Effector CD4-positive, alpha-beta T cell (primary cell): ENCODE results near the gene CXCL14.
"Not testable (repeated sequence)": the region's sequence is repeated elsewhere in the genome, so short reads cannot be mapped to it uniquely, and the experiment has no call there.

Experiments
- DNase-seq: peaks from one replicate; pipeline ENCODE4 v3.0.0-alpha.2; 2020

Gene CXCL14

DNA sequence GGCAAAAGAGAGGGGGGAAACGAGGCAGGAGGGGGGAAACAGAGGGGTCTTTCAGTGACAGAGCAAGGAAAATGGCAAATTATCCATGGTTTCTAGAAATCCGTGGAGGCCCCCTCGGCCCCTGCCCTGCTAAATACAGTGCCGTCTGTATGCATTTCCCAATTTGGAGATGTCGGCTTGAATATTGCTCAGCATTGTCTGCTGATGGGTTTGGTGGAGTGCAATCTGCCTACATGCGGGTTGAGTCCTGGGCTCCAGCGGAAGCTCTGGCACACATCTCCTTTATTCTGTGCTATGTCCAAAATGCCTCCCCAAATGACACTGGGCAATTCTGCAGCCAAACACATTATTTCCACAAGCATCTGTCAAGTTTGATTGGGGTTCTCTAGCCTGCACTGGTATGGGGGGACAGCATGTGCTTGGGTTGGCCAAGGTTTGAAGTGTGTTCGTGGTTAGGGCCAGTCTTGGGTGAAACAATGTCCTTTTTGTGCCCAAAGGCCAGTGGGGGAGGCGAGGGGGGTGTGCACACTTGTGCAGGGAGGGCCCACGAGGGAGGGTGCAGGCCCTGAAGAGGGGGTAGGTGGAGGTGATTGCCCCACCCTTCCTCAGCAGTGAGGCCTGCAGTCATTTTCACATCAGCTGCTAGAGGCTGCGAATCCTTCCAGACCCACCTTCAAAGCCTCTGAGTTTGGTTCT is 36.8 kb downstream of the CXCL14 start:
- DNase-seq = no peak

DNA sequence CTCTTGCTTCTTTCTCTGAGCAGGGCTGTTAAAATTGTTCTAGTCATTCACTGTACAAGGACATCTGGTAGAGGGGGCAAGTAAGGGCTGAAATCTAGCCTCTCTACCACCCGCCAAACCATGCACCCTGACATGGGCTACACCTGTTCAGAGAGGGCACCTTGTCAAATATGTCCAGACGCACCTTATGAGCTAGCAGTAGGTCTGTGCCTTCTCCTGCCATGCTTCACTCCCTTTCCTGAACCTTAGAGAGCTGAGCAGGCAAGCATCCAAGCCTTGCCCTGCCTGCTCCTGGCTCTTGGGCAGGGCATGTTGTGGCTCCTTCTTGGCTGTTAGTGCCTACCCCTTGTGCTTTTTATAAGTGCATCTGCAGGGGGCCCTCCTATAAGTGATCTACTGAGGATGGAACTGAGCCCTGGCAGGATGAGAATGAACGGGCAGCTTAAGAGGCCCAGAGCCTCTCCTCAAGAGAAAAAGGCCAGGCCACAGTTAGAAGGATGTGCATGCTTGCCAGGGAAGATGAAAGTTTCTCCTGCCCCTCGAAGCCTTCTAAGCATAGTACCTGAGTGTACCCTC is 39.3 kb downstream of the CXCL14 start:
- no peak for DNase-seq

DNA sequence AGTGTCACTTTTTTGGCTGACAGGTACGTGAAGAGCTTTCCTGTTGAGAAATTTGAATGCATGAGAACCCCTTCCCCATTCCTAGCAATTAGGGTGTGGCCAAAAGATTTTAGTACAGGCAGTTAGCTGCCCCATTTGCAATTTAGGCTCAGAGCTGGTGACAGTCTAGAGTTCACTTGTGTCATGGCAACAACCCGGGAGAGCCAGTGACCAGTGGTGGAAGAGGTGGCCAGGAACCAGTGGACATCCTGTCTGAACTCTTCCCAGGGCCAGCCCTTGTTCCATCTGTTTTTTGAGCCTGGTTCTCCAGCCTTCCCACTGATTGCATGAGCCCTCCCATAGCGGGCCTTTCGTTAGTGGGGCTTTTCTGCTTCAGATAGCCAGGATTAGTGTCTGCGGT is 40.5 kb downstream of the CXCL14 start:
- DNase-seq = no peak

DNA sequence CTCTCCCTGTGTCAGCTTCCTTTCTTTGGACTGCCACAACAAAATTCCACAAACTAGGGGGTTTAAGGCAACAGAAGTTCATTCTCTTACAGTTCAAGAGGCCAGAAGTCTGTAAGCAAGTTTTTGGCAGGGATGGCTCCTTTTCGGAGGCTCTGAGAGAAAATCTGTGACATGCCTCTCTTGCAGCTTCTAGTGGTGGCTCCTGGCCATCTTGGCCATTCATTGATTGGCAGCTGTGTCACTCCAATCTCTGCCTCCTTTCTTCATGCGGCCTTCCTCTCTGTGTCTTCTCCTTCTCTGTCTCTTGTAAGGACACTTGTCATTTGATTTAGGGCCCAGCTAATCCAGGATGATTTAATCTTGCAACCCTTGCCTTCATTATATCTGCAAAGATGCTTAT is 41.0 kb downstream of the CXCL14 start:
- no peak for DNase-seq

DNA sequence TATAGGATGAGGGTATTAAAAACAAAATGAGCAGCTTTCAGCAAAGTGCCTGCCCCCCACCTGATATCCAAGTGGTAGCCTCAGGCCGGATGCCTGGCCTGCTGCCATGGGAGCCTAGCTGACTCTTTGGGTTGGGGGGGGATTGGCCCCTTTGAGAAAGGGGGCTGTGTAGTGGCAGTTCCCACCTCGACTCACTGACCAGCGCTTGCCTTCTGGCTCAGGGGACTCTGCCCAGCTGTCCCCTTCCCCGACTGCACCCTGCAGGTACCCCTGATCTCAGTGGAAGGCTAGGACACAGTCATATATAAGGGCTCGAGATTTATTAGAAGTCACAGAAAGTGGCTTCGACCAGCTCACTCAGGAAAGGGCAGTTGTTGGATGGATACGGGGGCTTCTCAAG is 41.5 kb downstream of the CXCL14 start:
- no peak for DNase-seq

DNA sequence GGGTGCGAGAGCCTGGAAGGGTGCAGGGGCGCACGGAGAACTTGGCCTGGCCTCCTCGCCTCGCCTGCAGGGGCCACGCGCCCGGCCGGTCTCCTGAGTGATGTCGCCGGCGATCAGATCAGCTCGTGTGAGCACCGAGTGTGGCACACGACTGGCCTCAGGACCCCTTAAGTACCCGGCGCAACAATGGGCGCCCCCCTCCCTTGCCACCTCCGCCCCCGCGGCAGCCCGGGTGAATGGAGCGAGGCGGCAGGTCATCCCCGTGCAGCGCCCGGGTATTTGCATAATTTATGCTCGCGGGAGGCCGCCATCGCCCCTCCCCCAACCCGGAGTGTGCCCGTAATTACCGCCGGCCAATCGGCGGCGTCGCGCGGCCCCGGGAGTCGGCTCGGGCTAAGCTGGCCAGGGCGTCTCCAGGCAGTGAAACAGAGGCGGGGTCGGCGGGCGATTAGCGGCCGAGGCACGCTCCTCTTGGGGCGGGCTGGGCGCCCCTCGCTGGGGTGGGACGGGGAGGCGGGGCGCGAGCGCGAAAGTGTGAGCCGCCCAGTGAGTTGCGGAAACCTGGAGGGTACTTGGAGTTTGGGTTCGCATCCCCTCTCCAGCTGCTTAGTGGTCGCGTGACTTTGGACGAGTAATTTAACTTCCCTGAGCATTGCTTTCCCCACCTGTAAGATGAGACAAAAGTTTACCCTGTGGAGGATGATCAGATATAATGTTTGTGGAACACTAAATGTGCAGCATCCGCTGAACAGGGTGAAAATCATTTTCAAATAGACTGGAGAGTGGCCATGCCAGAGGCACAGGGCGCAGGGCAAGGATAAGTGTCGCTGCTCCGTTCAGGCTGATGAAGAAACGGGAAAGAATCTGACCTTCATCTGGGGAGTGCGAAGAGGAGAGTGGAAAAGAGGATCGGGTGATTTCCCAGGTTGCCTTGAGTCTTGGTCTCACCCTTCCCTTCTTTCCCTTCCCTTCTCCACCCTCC is 42.7 kb downstream of the CXCL14 start, which contains the start of gene NEUROG1:
TSS of gene NEUROG1 (minus strand) at position 145 of the 982 bp plus-strand sequence. CDS start 274 bp downstream, outside the sequence.
- no peak for DNase-seq

DNA sequence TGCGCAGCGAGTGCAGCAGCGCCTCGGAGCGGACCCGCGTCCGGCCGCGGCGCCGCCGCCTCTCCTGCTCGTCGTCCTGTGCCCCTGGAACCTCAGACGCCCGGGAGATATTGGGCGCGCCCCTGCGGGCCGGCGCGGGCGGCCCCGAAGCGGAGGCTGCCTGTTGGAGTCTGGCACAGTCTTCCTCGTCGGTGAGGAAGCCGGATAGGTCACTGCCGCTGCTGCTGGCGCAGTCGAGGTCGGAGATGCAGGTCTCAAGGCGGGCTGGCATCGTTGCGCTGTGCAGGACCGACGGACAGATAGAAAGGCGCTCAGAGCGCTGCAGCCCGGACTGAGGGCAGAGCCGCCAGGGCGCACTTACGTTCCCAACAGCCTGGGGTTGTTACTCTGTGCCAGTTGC is 43.4 kb downstream of the CXCL14 start:
- DNase-seq = no peak

DNA sequence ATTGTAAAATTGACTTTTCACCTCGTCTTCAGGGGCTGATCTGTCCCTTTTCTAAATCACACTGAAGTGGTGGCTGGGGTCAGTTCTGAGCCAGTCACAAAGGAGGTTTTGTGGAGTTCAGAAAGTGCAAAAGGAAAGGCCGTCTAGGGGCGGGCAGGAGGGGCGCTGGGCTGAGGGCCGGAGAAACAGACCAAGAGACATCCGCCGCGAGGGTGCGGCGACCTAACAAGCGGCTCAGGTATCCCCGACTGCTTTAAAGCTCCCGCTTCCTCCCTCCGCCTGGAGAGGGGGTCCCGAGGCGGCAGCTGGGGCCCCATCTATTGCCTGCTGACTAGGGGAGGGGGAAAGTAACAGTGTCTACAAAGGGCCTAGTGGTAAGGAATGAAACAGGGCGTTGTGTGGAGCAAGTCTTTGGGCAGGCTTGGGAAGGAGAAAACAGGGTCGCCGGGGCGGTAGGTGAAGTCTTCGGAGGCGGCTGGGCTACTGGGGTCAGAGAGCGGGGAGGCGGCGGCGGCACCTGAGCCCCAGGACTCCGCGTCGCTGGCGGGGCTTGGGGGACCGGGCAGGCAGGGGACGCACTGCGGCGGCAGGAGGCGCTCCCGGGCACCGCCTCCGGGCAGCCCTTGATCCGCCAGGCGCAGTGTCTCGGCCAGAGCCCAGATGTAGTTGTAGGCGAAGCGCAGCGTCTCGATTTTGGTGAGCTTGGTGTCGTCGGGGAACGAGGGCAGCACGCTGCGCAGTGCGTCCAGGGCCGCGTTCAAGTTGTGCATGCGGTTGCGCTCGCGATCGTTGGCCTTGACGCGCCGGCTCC is 44.0 kb downstream of the CXCL14 start:
- no peak for DNase-seq

DNA sequence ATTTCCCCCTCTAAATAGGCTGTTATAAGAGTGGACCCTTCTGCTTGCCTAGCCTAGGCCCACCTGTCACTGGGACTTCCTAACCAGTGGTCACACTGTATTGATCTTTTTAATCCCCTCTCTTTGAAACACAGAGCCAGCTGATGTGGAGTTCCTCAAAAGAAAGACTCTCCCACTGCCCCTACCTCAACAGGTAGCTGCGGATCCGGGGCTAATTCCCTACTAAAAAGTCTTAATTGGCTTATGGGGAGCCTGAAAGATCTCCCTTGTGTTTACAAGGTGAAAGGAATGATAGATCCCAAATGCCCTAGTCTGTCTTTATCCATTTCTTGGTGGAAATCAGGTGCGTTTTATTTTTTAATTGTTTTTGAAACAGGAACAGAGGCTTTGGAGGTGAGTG is 45.0 kb downstream of the CXCL14 start:
- no peak for DNase-seq

DNA sequence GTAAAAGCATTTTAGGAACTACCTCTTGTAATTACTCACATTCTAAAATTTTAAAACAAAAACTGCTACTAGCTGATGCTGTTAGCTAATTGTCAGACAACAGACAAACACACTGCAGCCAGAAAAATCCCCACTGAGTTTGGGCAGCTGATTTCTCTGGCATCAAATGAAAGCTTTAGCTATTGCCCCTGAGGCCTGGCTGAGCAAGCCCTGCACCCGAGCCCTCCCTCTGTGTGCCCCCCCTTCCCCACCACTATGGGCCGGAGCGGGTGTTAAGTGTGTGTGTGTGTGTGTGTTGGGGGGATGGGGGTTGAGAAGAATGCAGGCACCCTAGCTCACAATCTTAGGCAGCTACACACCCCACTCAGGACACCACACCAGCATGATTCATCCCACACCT is 45.5 kb downstream of the CXCL14 start:
- DNase-seq = no peak

DNA sequence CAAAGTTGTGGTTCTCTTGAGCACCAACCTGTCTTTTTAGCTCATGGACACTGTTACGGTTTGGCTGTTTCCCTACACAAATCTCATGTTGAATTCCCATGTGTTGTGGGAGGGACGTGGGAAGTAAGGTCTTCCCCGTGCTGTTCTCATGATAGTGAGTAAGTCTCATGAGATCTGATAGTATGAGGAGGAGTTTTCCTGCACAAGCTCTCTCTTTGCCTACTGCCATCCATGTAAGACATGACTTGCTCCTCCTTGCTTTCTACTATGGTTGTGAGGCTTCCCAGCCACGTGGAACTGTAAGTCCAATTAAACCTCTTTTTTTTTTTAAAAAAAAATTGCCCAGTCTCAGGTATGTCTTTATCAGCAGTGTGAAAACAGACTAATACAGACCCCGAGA is 49.2 kb downstream of the CXCL14 start:
- not testable (repeated sequence) for DNase-seq

DNA sequence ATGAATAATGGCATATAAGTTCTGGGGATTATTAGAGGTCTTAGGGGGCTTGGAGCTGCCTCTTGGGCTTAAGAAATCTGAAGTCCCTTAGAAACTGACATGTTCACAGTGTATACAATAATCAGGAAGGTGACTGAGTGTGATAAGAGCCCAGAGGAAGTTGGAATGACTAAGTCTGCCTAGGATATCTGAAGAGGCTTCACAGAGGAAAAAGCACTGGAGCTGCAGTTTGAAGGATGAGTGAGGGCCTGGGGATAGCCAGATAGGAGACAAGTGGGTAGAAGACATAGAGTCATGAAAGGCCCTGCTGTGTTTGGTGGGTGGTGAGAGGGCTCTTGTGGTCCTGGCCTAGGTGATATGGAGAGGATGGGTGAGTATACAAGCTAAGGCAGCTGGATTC is 51.9 kb downstream of the CXCL14 start:
- no peak for DNase-seq

DNA sequence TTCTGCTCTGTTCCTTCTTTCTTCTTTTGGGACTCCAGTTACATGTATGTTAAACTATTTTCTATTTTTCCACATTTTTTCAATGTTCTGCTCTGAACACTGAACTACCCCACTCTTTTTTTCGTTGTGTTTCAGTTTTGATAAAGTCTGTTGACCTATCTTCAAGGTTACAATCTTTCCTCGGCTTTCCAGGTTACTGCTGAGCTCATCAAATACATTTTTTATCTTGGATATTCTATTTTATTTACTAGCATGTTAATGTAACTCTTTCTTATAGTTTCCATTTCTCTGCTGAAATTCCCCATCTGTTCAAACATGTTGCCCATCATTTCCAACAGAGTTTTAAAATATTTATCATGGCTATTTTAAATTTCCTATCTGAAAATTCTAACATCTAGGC is 56.8 kb downstream of the CXCL14 start:
- DNase-seq = no peak
